SK-N-SH (cell line): ENCODE results near the gene C9orf50. TPM values are rescaled to one million over a fixed set of nuclear protein-coding genes. Genes with fewer than 3 reads are reported as not detected.

Source experiments
- CTCF ChIA-PET: fragments of 300-600, 350-600 bp; formaldehyde crosslinking; extraction: SDS; loops from one replicate; lab custom pipeline; 2021; lab: Yijun Ruan, JAX
- POLR2A ChIA-PET: fragments of 350-600 bp; sonication (Branson Sonifier 250); formaldehyde crosslinking; extraction: SDS; loops from one replicate; lab custom pipeline; 2020; ENCODE audit warnings: antibody characterized with exemption, inconsistent platforms; lab: Yijun Ruan, JAX
- DNase-seq: peaks from one replicate; pipeline ENCODE4 v3.0.0; 2012
- H2AFZ ChIP-seq: fragments of 200-600 bp; sonication (generic); 2 replicates; pipeline ENCODE4 v1.8.1; 2016; ENCODE audit warnings: antibody characterized with exemption, mild to moderate bottlenecking, low read depth
- H3F3A ChIP-seq: fragments of 200-600 bp; sonication (generic); replicated peaks from 2 replicates; pipeline ENCODE3; 2016; ENCODE audit warnings: antibody characterized with exemption, mild to moderate bottlenecking; ENCODE audit not compliant: insufficient read depth
- H3K27ac ChIP-seq, 2 experiments: fragments of 200-500 bp in 1 of 2; fragments of 200-600 bp in 1 of 2; sonication (Bioruptor generic) in 1 of 2; sonication (generic), shearing (Covaris generic) in 1 of 2; 2 replicates each; pipeline versions ENCODE4 v1.5.1 to v1.6.1; 2014 to 2016; ENCODE audit warnings: low read depth in 2 of 2, inconsistent platforms in 1 of 2, low read length in 1 of 2, mild to moderate bottlenecking in 1 of 2, mixed read lengths in 1 of 2
- H3K27me3 ChIP-seq: fragments of 200-600 bp; sonication (generic), shearing (Covaris generic); 2 replicates; pipeline ENCODE4 v1.6.1; 2016; ENCODE audit warnings: mixed run types; ENCODE audit not compliant: insufficient read depth
- H3K36me3 ChIP-seq, 2 experiments: fragments of 200-500 bp in 1 of 2; fragments of 200-600 bp in 1 of 2; sonication (Bioruptor generic) in 1 of 2; sonication (generic) in 1 of 2; replicated peaks in 1 of 2; 2 replicates each; pipeline versions ENCODE3 to v1.5.1; 2014 to 2016; ENCODE audit warnings: low read length in 1 of 2, mild to moderate bottlenecking in 1 of 2; ENCODE audit not compliant: insufficient read depth in 2 of 2, control insufficient read depth in 1 of 2
- H3K4me1 ChIP-seq, 2 experiments: fragments of 200-500 bp in 1 of 2; fragments of 200-600 bp in 1 of 2; sonication (Bioruptor generic) in 1 of 2; sonication (generic), shearing (Covaris generic) in 1 of 2; 2 replicates each; pipeline versions ENCODE4 v1.5.1 to v1.6.1; 2014 to 2016; ENCODE audit warnings: low read depth in 1 of 2, low read length in 1 of 2, mixed run types in 1 of 2; ENCODE audit not compliant: insufficient read depth in 2 of 2, control insufficient read depth in 1 of 2
- H3K4me2 ChIP-seq: fragments of 200-600 bp; sonication (generic), shearing (Covaris generic); 2 replicates; pipeline ENCODE4 v1.6.1; 2017; ENCODE audit warnings: mixed run types
- H3K4me3 ChIP-seq, 2 experiments: fragments of 200-500 bp in 1 of 2; fragments of 200-600 bp in 1 of 2; sonication (Bioruptor generic) in 1 of 2; sonication (generic), shearing (Covaris generic) in 1 of 2; 2 replicates each; pipeline versions ENCODE4 v1.5.1 to v1.8.1; 2014 to 2016; ENCODE audit warnings: low read depth in 2 of 2, inconsistent platforms in 1 of 2, low read length in 1 of 2, mild to moderate bottlenecking in 1 of 2, mixed read lengths in 1 of 2, moderate library complexity in 1 of 2
- H3K79me2 ChIP-seq: fragments of 200-600 bp; sonication (generic); 2 replicates; pipeline ENCODE4 v1.8.1; 2017; ENCODE audit warnings: mild to moderate bottlenecking; ENCODE audit not compliant: insufficient read depth
- H3K9ac ChIP-seq: fragments of 200-600 bp; sonication (generic); 2 replicates; pipeline ENCODE4 v1.6.1; 2017; ENCODE audit warnings: mixed run types
- H3K9me2 ChIP-seq: fragments of 200-600 bp; sonication (generic); 2 replicates; pipeline ENCODE4 v1.6.1; 2017; ENCODE audit warnings: mixed run types
- H3K9me3 ChIP-seq: fragments of 200-600 bp; sonication (generic); 2 replicates; pipeline ENCODE4 v1.6.1; 2017; ENCODE audit warnings: mixed run types, mild to moderate bottlenecking, moderate library complexity
- H4K20me1 ChIP-seq: fragments of 200-600 bp; sonication (generic); 2 replicates; pipeline ENCODE4 v1.6.1; 2017; ENCODE audit warnings: mild to moderate bottlenecking, mixed run types; ENCODE audit not compliant: insufficient read depth
- CHD2 ChIP-seq: fragments of 150-350 bp; IDR thresholded peaks from 2 replicates; pipeline ENCODE4 v1.6.1; 2018; ENCODE audit warnings: low read length; ENCODE audit not compliant: partially characterized antibody
- CTCF ChIP-seq: fragments of 200-600 bp; sonication (generic); IDR thresholded peaks from 2 replicates; pipeline ENCODE4 v1.6.1; 2017; ENCODE audit warnings: antibody characterized with exemption, mild to moderate bottlenecking, moderate library complexity
- ELF1 ChIP-seq: IDR thresholded peaks from 2 replicates; pipeline ENCODE4 v1.4.0; 2012
- FOXJ3 ChIP-seq: sonication (generic); formaldehyde crosslinking; IDR thresholded peaks from 2 replicates; pipeline ENCODE4 v1.5.1; 2020; ENCODE audit warnings: mild to moderate bottlenecking, missing genetic modification reagents
- FOXM1 ChIP-seq: IDR thresholded peaks from 2 replicates; pipeline ENCODE4 v1.4.0; 2012; ENCODE audit warnings: low read depth, mild to moderate bottlenecking
- POLR2AphosphoS5 ChIP-seq: IDR thresholded peaks from 2 replicates; pipeline ENCODE4 v1.6.1; 2012; ENCODE audit warnings: low read depth, low read length
- RAD21 ChIP-seq: IDR thresholded peaks from 2 replicates; pipeline ENCODE4 v1.6.1; 2012; ENCODE audit warnings: mild to moderate bottlenecking, low read length
- SIN3A ChIP-seq: IDR thresholded peaks from 2 replicates; pipeline ENCODE4 v1.6.1; 2012; ENCODE audit warnings: low read depth, mild to moderate bottlenecking, low read length, moderate library complexity, borderline replicate concordance
- SMC3 ChIP-seq: IDR thresholded peaks from 2 replicates; pipeline ENCODE4 v1.6.1; 2012; ENCODE audit warnings: low read depth, low read length, improper control_type of control experiment
- TEAD4 ChIP-seq: IDR thresholded peaks from 2 replicates; pipeline ENCODE4 v1.4.0; 2012; ENCODE audit warnings: mild to moderate bottlenecking, borderline replicate concordance; ENCODE audit not compliant: insufficient read depth
- USF2 ChIP-seq: fragments of 150-350 bp; IDR thresholded peaks from 2 replicates; pipeline ENCODE4 v1.6.1; 2017; ENCODE audit warnings: antibody characterized with exemption, low read length, low read depth, borderline replicate concordance
- ZBTB33 ChIP-seq: IDR thresholded peaks from 2 replicates; pipeline ENCODE4 v1.4.0; 2012; ENCODE audit warnings: low read depth, borderline replicate concordance
- WGBS: methylation state at CpG from one replicate; pipeline ENCODE4 v1.1.6; 2017; ENCODE audit warnings: low lambda C conversion rate; 5-methylcytosine and 5-hydroxymethylcytosine counted together
- polyA plus RNA-seq, 3 experiments: library from polyadenylated mRNA; depleted of rRNA; stranded (reverse); fragments of >200 nt; gene quantifications; 2 replicates each; pipeline ENCODE4 v1.2.3, GENCODE V29; 2012

C9orf50 gene
- polyA plus RNA-seq, 1 of the 3 experiments (the other 2 are of a cell fraction) = 0.30 TPM

GRCh38 chr9:129596541-129597331, 24.2 kb downstream of the C9orf50 start:
- WGBS = 51% methylated on average over 24 of the region's 33 CpGs
- Histone ChIP-seq H3K27me3 (no peaks in the 10 kb centered on the region), H3K4me3 (peak overlapping the region in 1 of 2 experiments; percentile 35; a peak in 2 of 4 replicates), H3K9ac (no peak overlapping the region; the same call in 1 of the 2 replicates), H3K79me2 (no peaks in the 10 kb centered on the region), H2AFZ (no peak overlapping the region), H3K9me3 (no peaks in the 10 kb centered on the region), H4K20me1 (no peaks in the 10 kb centered on the region), H3K27ac (peak overlapping the region in 1 of 2 experiments; percentile 36; a peak in 1 of 4 replicates), H3K9me2 (no peaks in the 10 kb centered on the region), H3F3A (no peaks in the 10 kb centered on the region), H3K4me2 (peak overlapping the region; percentile 28; the same call in 1 of the 2 replicates), H3K4me1 (peaks cover 0 to 6% of the 10 kb centered on the region in 2 experiments; a peak in 2 of 4 replicates), H3K36me3 (no peaks in the 10 kb centered on the region)
- TF ChIP-seq FOXJ3 (CRISPR knock-in tag) (0 out of 2 replicates have a peak, but pooled peaks have one; percentile 18), CHD2 (peak; percentile 33), ZBTB33 (no peak)
- DNase-seq = peak; percentile 79
- ChIA-PET CTCF (interaction anchor here (0.7 to 2.2 kb wide), 10 partner anchors 10 to 465 kb away, joined by 3 to 8 read pairs (median 4); no protein-coding TSS in a partner anchor), POLR2A (interaction anchor here (0.6 to 1.9 kb wide), 15 partner anchors 10 to 458 kb away, joined by 3 to 13 read pairs (median 3); no protein-coding TSS in a partner anchor)

GRCh38 chr9:129595903-129596540, 24.9 kb downstream of the C9orf50 start:
- no peak overlapping the region for H3K4me2 ChIP-seq

More at GRCh38 chr9:129595903-129596540, 24.9 kb downstream of the C9orf50 start:
- H3K9me3 ChIP-seq = no peaks in the 10 kb centered on the region
- H3K36me3 ChIP-seq = no peaks in the 10 kb centered on the region
- TF ChIP-seq ELF1 (no peak), ZBTB33 (no peak), FOXJ3 (CRISPR knock-in tag) (no peak), USF2 (no peak), RAD21 (no peak), FOXM1 (no peak), CTCF (no peak), SIN3A (no peak), TEAD4 (no peak), SMC3 (no peak), POLR2AphosphoS5 (no peak)
- H3K4me1 ChIP-seq = peaks cover 0 to 6% of the 10 kb centered on the region in 2 experiments; a peak in 2 of 4 replicates
- no peak overlapping the region for H3K4me3 ChIP-seq
- no peaks in the 10 kb centered on the region for H3K79me2 ChIP-seq
- H3K9ac ChIP-seq = no peak overlapping the region
- POLR2A ChIA-PET = interaction anchor here (0.7 to 1.9 kb wide), 8 partner anchors 9 to 419 kb away, joined by 3 to 13 read pairs (median 3); no protein-coding TSS in a partner anchor
- no peak overlapping the region for H3K27ac ChIP-seq
- DNase-seq = no peak
- no peaks in the 10 kb centered on the region for H3K9me2 ChIP-seq
- H4K20me1 ChIP-seq = no peaks in the 10 kb centered on the region
- no peak overlapping the region for H2AFZ ChIP-seq
- H3K27me3 ChIP-seq = no peaks in the 10 kb centered on the region
- H3F3A ChIP-seq = no peaks in the 10 kb centered on the region
- 94% methylated on average over 6 of the region's 6 CpGs for WGBS
- CTCF ChIA-PET = interaction anchor here (0.7 to 2.2 kb wide), 9 partner anchors 10 to 464 kb away, joined by 3 to 8 read pairs (median 4); no protein-coding TSS in a partner anchor
